SK-N-SH (cell line): ENCODE measurements around the gene CD46. TPM values are rescaled to one million over a fixed set of nuclear protein-coding genes. Genes with fewer than 3 reads are reported as not detected.
"Not testable (repeated sequence)": the region's sequence is repeated elsewhere in the genome, so short reads cannot be mapped to it uniquely, and the experiment has no call there.

Experiments
- CTCF ChIA-PET: fragments of 300-600, 350-600 bp; formaldehyde crosslinking; extraction: SDS; loops from one replicate; lab custom pipeline; 2021; lab: Yijun Ruan, JAX
- POLR2A ChIA-PET: fragments of 350-600 bp; sonication (Branson Sonifier 250); formaldehyde crosslinking; extraction: SDS; loops from one replicate; lab custom pipeline; 2020; ENCODE audit warnings: antibody characterized with exemption, inconsistent platforms; lab: Yijun Ruan, JAX
- DNase-seq: peaks from one replicate; pipeline ENCODE4 v3.0.0; 2012
- H2AFZ ChIP-seq: fragments of 200-600 bp; sonication (generic); 2 replicates; pipeline ENCODE4 v1.8.1; 2016; ENCODE audit warnings: antibody characterized with exemption, mild to moderate bottlenecking, low read depth
- H3F3A ChIP-seq: fragments of 200-600 bp; sonication (generic); replicated peaks from 2 replicates; pipeline ENCODE3; 2016; ENCODE audit warnings: antibody characterized with exemption, mild to moderate bottlenecking; ENCODE audit not compliant: insufficient read depth
- H3K27ac ChIP-seq, 2 experiments: fragments of 200-500 bp in 1 of 2; fragments of 200-600 bp in 1 of 2; sonication (Bioruptor generic) in 1 of 2; sonication (generic), shearing (Covaris generic) in 1 of 2; 2 replicates each; pipeline versions ENCODE4 v1.5.1 to v1.6.1; 2014 to 2016; ENCODE audit warnings: low read depth in 2 of 2, inconsistent platforms in 1 of 2, low read length in 1 of 2, mild to moderate bottlenecking in 1 of 2, mixed read lengths in 1 of 2
- H3K27me3 ChIP-seq: fragments of 200-600 bp; sonication (generic), shearing (Covaris generic); 2 replicates; pipeline ENCODE4 v1.6.1; 2016; ENCODE audit warnings: mixed run types; ENCODE audit not compliant: insufficient read depth
- H3K36me3 ChIP-seq, 2 experiments: fragments of 200-500 bp in 1 of 2; fragments of 200-600 bp in 1 of 2; sonication (Bioruptor generic) in 1 of 2; sonication (generic) in 1 of 2; replicated peaks in 1 of 2; 2 replicates each; pipeline versions ENCODE3 to v1.5.1; 2014 to 2016; ENCODE audit warnings: low read length in 1 of 2, mild to moderate bottlenecking in 1 of 2; ENCODE audit not compliant: insufficient read depth in 2 of 2, control insufficient read depth in 1 of 2
- H3K4me1 ChIP-seq, 2 experiments: fragments of 200-500 bp in 1 of 2; fragments of 200-600 bp in 1 of 2; sonication (Bioruptor generic) in 1 of 2; sonication (generic), shearing (Covaris generic) in 1 of 2; 2 replicates each; pipeline versions ENCODE4 v1.5.1 to v1.6.1; 2014 to 2016; ENCODE audit warnings: low read depth in 1 of 2, low read length in 1 of 2, mixed run types in 1 of 2; ENCODE audit not compliant: insufficient read depth in 2 of 2, control insufficient read depth in 1 of 2
- H3K4me2 ChIP-seq: fragments of 200-600 bp; sonication (generic), shearing (Covaris generic); 2 replicates; pipeline ENCODE4 v1.6.1; 2017; ENCODE audit warnings: mixed run types
- H3K4me3 ChIP-seq, 2 experiments: fragments of 200-500 bp in 1 of 2; fragments of 200-600 bp in 1 of 2; sonication (Bioruptor generic) in 1 of 2; sonication (generic), shearing (Covaris generic) in 1 of 2; 2 replicates each; pipeline versions ENCODE4 v1.5.1 to v1.8.1; 2014 to 2016; ENCODE audit warnings: low read depth in 2 of 2, inconsistent platforms in 1 of 2, low read length in 1 of 2, mild to moderate bottlenecking in 1 of 2, mixed read lengths in 1 of 2, moderate library complexity in 1 of 2
- H3K79me2 ChIP-seq: fragments of 200-600 bp; sonication (generic); 2 replicates; pipeline ENCODE4 v1.8.1; 2017; ENCODE audit warnings: mild to moderate bottlenecking; ENCODE audit not compliant: insufficient read depth
- H3K9ac ChIP-seq: fragments of 200-600 bp; sonication (generic); 2 replicates; pipeline ENCODE4 v1.6.1; 2017; ENCODE audit warnings: mixed run types
- H3K9me2 ChIP-seq: fragments of 200-600 bp; sonication (generic); 2 replicates; pipeline ENCODE4 v1.6.1; 2017; ENCODE audit warnings: mixed run types
- H3K9me3 ChIP-seq: fragments of 200-600 bp; sonication (generic); 2 replicates; pipeline ENCODE4 v1.6.1; 2017; ENCODE audit warnings: mixed run types, mild to moderate bottlenecking, moderate library complexity
- H4K20me1 ChIP-seq: fragments of 200-600 bp; sonication (generic); 2 replicates; pipeline ENCODE4 v1.6.1; 2017; ENCODE audit warnings: mild to moderate bottlenecking, mixed run types; ENCODE audit not compliant: insufficient read depth
- CTCF ChIP-seq: fragments of 200-600 bp; sonication (generic); IDR thresholded peaks from 2 replicates; pipeline ENCODE4 v1.6.1; 2017; ENCODE audit warnings: antibody characterized with exemption, mild to moderate bottlenecking, moderate library complexity
- FOXM1 ChIP-seq: IDR thresholded peaks from 2 replicates; pipeline ENCODE4 v1.4.0; 2012; ENCODE audit warnings: low read depth, mild to moderate bottlenecking
- GABPA ChIP-seq: IDR thresholded peaks from 2 replicates; pipeline ENCODE4 v1.4.0; 2012; ENCODE audit warnings: low read depth, mild to moderate bottlenecking
- IRF3 ChIP-seq: fragments of 150-350 bp; IDR thresholded peaks from 2 replicates; pipeline ENCODE4 v1.6.1; 2016; ENCODE audit warnings: mild to moderate bottlenecking, low read depth, low read length
- JUND ChIP-seq: IDR thresholded peaks from 2 replicates; pipeline ENCODE4 v1.4.0; 2012
- MXI1 ChIP-seq: IDR thresholded peaks from 2 replicates; pipeline ENCODE4 v1.6.1; 2012; ENCODE audit warnings: mild to moderate bottlenecking, low read depth, low read length, improper control_type of control experiment
- NRF1 ChIP-seq: IDR thresholded peaks from 2 replicates; pipeline ENCODE4 v1.6.1; 2012; ENCODE audit warnings: low read depth, mild to moderate bottlenecking, low read length
- POLR2AphosphoS5 ChIP-seq: IDR thresholded peaks from 2 replicates; pipeline ENCODE4 v1.6.1; 2012; ENCODE audit warnings: low read depth, low read length
- RAD21 ChIP-seq: IDR thresholded peaks from 2 replicates; pipeline ENCODE4 v1.6.1; 2012; ENCODE audit warnings: mild to moderate bottlenecking, low read length
- RCOR1 ChIP-seq: fragments of 150-350 bp; IDR thresholded peaks from 2 replicates; pipeline ENCODE4 v1.6.1; 2017; ENCODE audit warnings: antibody characterized with exemption, low read length
- REST ChIP-seq: IDR thresholded peaks from 2 replicates; pipeline ENCODE4 v1.6.1; 2012; ENCODE audit warnings: mild to moderate bottlenecking, low read depth, low read length, moderate library complexity
- RXRA ChIP-seq: IDR thresholded peaks from 2 replicates; pipeline ENCODE4 v1.4.0; 2012; ENCODE audit warnings: low read depth, mild to moderate bottlenecking, borderline replicate concordance
- SIN3A ChIP-seq: IDR thresholded peaks from 2 replicates; pipeline ENCODE4 v1.6.1; 2012; ENCODE audit warnings: low read depth, mild to moderate bottlenecking, low read length, moderate library complexity, borderline replicate concordance
- SMC3 ChIP-seq: IDR thresholded peaks from 2 replicates; pipeline ENCODE4 v1.6.1; 2012; ENCODE audit warnings: low read depth, low read length, improper control_type of control experiment
- TAF1 ChIP-seq: IDR thresholded peaks from 2 replicates; pipeline ENCODE4 v1.6.1; 2012; ENCODE audit warnings: low read depth, mild to moderate bottlenecking, low read length, moderate library complexity, borderline replicate concordance
- WGBS: methylation state at CpG from one replicate; pipeline ENCODE4 v1.1.6; 2017; ENCODE audit warnings: low lambda C conversion rate; 5-methylcytosine and 5-hydroxymethylcytosine counted together
- polyA plus RNA-seq, 3 experiments: library from polyadenylated mRNA; depleted of rRNA; stranded (reverse); fragments of >200 nt; gene quantifications; 2 replicates each; pipeline ENCODE4 v1.2.3, GENCODE V29; 2012

The CD46 gene
- polyA plus RNA-seq, 1 of the 3 experiments (the other 2 are of a cell fraction) = 56.0 TPM

- H3K9me2 ChIP-seq, POLR2A ChIA-PET, H3F3A ChIP-seq, H3K9ac ChIP-seq, H3K9me3 ChIP-seq, H2AFZ ChIP-seq, DNase-seq, H3K4me1 ChIP-seq, H4K20me1 ChIP-seq, H3K27me3 ChIP-seq, H3K4me2 ChIP-seq, H3K4me3 ChIP-seq, H3K27ac ChIP-seq: not testable (repeated sequence)
- H3K79me2 ChIP-seq = peaks cover 37% of the 10 kb centered on the region
- CTCF ChIA-PET = interaction anchor here (2.7 kb wide), 1 partner anchor 20 kb away, joined by 10 read pairs; no protein-coding TSS in a partner anchor
- WGBS = 95% methylated on average over 7 of the region's 7 CpGs
- peaks cover 3 to 41% of the 10 kb centered on the region in 2 experiments for H3K36me3 ChIP-seq
These were observed 25.6 kb downstream of the CD46 start for GRCh38 chr1:207777412-207777811.

- Histone ChIP-seq H3F3A (no peaks in the 10 kb centered on the region), H3K9me3 (no peaks in the 10 kb centered on the region), H3K27ac (no peak overlapping the region), H3K9ac (no peak overlapping the region), H3K9me2 (no peaks in the 10 kb centered on the region), H3K36me3 (peaks cover 14 to 45% of the 10 kb centered on the region in 2 experiments), H3K4me3 (no peak overlapping the region), H3K4me2 (no peak overlapping the region), H2AFZ (no peak overlapping the region), H3K27me3 (no peaks in the 10 kb centered on the region), H4K20me1 (no peaks in the 10 kb centered on the region), H3K79me2 (peaks cover 26% of the 10 kb centered on the region), H3K4me1 (no peaks in the 10 kb centered on the region)
- TF ChIP-seq JUND (no peak), GABPA (no peak), RCOR1 (no peak), MXI1 (no peak), RXRA (no peak), CTCF (no peak), TAF1 (no peak), IRF3 (no peak), SIN3A (no peak), SMC3 (no peak)
- ChIA-PET CTCF (interaction anchor here (1.2 to 2.7 kb wide), 2 partner anchors 18 to 26 kb away, joined by 4 to 10 read pairs; no protein-coding TSS in a partner anchor), POLR2A (no interaction called here)
- no peak for DNase-seq
These were observed 27.2 kb downstream of the CD46 start for GRCh38 chr1:207779008-207779407.

- Histone ChIP-seq H3K79me2 (peaks cover 26% of the 10 kb centered on the region), H3K4me2 (no peak overlapping the region), H3K27me3 (no peaks in the 10 kb centered on the region), H3F3A (peaks cover 3% of the 10 kb centered on the region), H3K27ac (no peak overlapping the region), H3K4me3 (no peak overlapping the region), H3K9ac (no peak overlapping the region), H3K9me2 (no peaks in the 10 kb centered on the region), H3K4me1 (no peaks in the 10 kb centered on the region), H3K9me3 (no peaks in the 10 kb centered on the region), H2AFZ (no peak overlapping the region), H3K36me3 (peaks cover 36 to 57% of the 10 kb centered on the region in 2 experiments), H4K20me1 (no peaks in the 10 kb centered on the region)
- no peak for DNase-seq
- POLR2A ChIA-PET = no interaction called here
- 96% methylated on average over 1 of the region's 1 CpG for WGBS
- CTCF ChIA-PET = no interaction called here
- TF ChIP-seq POLR2AphosphoS5 (no peak), REST (no peak), RCOR1 (no peak), FOXM1 (no peak), RAD21 (no peak), NRF1 (no peak)
These were observed 29.5 kb downstream of the CD46 start for GRCh38 chr1:207781312-207781711.
